Ramos (cell line): ENCODE measurements around the gene SLC46A1.

Source experiments
- in situ Hi-C: fragments of 300-500 bp; cut with MboI; formaldehyde crosslinking; loops from one replicate; pipeline ENCODE4 v1.14.3; 2022; ENCODE audit warnings: low sequenced_read_pairs; ENCODE audit not compliant: unreplicated experiment

SLC46A1 gene

DNA sequence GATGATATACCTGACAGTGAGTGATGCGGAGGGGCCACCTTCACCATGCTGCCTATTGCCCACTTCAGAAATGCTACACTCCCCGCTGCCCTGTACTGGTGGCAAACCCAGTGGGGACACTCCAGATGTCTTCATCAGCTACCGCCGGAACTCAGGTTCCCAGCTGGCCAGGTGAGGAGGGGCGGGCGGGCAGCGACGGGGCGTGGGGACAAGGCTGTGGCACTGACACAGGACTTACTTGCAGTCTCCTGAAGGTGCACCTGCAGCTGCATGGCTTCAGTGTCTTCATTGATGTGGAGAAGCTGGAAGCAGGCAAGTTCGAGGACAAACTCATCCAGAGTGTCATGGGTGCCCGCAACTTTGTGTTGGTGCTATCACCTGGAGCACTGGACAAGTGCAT, 17.9 kb downstream of the SLC46A1 start:
- in situ Hi-C loops = loop anchor here (25.0 kb wide), 1 partner anchor 476 kb away; no protein-coding TSS in a partner anchor

DNA sequence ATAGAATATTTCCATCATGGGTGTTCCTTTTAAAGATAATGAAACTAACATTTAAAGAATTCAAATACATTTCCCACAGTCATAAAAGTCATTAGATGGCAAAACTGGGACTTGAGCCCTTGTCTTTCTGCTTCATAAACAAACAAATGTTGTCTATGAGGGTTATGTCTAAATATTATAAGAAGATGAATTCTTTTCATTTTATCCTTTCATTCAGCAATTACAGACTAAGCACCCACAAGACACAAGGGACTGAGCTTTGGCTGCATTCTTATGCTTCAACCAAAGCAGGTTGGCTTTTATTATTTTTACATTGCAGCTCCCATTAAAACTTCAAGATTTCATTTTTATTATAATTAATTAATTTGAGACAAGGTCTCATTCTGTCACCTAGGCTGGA, 19.6 kb downstream of the SLC46A1 start:
- in situ Hi-C loops = loop anchor here (25.0 kb wide), 1 partner anchor 474 kb away; no protein-coding TSS in a partner anchor

DNA sequence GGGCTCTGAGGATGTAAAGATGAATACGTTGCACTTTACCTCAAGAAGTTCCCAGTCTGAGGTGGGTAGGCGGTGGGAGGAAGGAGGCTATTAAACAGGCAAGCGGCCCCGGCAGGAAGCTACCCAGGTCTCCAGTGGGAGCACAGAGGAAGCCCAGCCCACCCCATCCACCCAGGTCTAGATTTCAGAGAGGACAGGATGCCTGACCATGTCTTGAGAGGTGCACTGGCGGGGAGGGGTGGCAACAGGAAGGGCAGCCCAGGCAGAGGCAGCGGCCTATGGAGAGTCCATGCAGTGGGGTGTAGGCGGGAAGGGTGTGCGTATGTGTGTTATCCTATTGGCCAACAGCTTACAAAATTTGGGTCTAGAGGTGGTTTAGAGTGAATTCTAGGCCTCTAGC, 20.6 kb downstream of the SLC46A1 start:
- in situ Hi-C loops = loop anchor here (25.0 kb wide), 1 partner anchor 473 kb away; no protein-coding TSS in a partner anchor

DNA sequence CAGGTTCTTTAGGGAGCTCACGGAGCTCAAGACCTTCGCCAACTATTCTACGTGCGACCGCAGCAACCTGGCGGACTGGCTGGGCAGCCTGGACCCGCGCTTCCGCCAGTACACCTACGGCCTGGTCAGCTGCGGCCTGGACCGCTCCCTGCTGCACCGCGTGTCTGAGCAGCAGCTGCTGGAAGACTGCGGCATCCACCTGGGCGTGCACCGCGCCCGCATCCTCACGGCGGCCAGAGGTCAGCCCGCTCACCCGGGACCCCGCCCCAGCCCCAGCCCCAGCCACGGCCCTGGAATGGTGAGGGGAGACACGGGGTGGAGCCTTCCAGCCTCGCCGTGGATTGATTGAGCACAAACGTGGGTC, 21.0 kb downstream of the SLC46A1 start:
- in situ Hi-C loops = loop anchor here (25.0 kb wide), 1 partner anchor 473 kb away; no protein-coding TSS in a partner anchor

DNA sequence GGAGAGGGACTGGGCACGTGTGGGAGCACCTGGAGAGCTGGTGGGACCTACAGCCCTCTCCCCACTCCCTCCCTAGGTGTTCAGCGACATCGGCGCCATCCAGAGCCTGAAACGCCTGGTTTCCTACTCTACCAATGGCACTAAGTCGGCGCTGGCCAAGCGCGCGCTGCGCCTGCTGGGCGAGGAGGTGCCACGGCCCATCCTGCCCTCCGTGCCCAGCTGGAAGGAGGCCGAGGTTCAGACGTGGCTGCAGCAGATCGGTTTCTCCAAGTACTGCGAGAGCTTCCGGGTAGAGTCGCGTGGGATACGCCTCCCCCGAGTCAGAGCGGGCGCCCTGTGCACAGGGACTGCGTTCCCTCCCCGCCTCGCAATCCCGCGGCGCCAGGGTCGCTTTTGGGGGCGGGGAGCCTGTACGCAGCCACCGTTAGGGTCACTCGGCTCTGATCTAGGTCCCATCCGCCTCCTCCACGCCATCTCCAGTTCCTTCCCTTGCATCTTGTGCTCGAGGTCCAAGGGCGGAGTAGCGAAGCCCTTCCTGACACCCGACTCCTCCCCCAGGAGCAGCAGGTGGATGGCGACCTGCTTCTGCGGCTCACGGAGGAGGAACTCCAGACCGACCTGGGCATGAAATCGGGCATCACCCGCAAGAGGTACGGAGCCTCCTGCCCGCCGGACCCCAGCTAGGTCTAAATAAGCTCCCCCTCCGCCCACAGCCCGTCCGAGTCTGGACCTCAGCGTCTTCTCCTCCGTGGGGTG, 21.6 kb downstream of the SLC46A1 start:
- in situ Hi-C loops = loop anchor here (25.0 kb wide), 1 partner anchor 472 kb away; no protein-coding TSS in a partner anchor

DNA sequence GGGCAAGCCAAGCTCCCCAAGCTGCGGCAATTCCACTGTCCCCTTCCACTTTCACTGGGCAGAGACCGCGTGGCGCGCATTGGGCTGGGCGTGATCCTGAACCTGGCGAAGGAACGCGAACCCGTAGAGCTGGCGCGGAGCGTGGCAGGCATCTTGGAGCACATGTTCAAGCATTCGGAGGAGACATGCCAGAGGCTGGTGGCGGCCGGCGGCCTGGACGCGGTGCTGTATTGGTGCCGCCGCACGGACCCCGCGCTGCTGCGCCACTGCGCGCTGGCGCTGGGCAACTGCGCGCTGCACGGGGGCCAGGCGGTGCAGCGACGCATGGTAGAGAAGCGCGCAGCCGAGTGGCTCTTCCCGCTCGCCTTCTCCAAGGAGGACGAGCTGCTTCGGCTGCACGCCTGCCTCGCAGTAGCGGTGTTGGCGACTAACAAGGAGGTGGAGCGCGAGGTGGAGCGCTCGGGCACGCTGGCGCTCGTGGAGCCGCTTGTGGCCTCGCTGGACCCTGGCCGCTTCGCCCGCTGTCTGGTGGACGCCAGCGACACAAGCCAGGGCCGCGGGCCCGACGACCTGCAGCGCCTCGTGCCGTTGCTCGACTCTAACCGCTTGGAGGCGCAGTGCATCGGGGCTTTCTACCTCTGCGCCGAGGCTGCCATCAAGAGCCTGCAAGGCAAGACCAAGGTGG, 24.7 kb downstream of the SLC46A1 start:
- in situ Hi-C loops = loop anchor here (25.0 kb wide), 1 partner anchor 469 kb away; no protein-coding TSS in a partner anchor

DNA sequence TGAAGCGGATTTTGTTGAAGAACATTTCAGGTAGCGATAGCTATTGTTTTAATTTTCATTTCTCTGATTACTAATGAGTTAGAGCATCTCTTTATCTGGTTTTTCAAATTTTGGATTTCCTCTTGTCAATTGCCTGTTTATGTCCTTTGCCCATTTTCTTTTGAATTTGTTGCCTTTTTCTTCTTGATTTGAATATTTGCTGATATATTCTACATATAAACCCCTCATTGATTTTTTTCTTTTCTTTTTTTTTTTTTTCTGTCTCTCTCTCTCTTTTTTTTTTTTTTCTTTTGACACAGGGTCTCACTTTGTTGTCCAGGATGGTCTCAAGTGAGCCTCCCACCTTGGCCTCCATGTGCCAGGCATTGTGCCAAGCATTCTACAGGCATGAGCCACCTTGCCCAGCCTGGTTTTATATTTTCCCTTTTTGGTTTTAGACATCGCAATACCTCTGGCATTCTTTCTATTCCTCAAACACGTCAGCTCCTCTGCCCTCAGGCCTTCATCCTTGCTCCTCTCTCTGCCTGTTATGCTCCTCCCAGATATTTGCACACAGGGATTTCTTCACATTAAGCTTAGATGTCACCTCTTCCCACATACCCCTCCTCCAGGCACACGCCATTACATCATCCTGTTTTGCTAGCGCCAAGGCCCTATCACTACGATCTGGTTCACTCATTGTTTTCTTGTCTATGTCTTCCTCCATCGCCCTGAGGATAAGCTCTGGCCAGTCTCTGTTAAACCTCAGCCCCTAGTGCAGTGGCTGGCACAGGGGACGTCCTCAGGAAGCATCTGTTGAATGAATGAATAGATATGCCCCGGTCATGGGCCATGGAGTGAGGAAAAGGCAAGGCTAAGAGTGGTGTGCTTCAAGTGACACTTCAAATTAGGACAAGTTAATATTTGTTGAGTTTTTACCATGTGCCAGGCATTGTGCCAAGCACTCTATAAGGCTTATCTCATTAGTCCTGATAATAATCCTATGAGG, 25.9 kb downstream of the SLC46A1 start:
- in situ Hi-C loops = loop anchor here (25.0 kb wide), 1 partner anchor 468 kb away; no protein-coding TSS in a partner anchor

DNA sequence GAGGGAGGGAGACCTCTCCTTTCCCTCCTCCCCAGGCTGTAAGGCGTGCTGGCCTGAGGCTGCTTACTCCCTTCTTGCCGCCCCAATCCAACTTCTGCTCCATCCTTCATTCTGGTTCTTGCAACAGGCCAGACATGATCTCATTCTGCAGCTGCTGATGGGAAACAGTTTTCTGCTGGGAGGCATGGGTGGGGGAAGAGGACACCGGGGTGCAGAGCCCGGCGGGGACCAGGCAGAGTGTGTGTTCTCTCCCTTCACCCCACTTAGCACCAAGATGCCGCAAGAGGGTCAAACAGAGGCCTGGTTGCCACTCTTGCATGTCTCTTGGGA, 33.1 kb downstream of the SLC46A1 start:
- in situ Hi-C loops = loop anchor here (25.0 kb wide), 3 partner anchors 111 to 1061 kb away; no protein-coding TSS in a partner anchor

DNA sequence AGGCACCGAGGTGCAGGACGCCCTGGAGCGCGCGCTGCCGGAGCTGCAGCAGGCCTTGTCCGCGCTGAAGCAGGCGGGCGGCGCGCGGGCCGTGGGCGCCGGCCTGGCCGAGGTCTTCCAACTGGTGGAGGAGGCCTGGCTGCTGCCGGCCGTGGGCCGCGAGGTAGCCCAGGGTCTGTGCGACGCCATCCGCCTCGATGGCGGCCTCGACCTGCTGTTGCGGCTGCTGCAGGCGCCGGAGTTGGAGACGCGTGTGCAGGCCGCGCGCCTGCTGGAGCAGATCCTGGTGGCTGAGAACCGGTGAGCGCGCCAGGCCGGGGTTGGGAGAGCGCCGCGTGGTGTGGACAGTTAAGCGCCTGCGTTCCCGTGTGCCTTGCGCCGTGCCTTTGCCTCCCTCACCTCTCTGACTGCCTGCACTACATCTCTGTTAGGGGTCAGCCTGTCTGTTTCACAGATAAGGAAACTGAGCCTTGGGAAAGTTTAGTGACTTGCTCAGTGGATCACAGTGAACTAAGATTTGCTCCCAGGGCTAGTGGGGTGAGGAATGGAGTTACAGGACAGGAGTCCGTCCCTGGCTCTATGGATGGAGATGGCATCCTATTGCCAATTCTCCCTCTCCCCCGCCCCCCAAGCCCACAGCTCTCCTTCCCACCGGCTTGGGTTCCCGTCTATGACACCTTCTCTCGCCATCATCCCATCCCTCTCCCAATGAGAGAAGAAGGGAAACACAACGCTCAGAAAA, 33.6 kb downstream of the SLC46A1 start:
- in situ Hi-C loops = loop anchor here (25.0 kb wide), 3 partner anchors 110 to 1060 kb away; no protein-coding TSS in a partner anchor

DNA sequence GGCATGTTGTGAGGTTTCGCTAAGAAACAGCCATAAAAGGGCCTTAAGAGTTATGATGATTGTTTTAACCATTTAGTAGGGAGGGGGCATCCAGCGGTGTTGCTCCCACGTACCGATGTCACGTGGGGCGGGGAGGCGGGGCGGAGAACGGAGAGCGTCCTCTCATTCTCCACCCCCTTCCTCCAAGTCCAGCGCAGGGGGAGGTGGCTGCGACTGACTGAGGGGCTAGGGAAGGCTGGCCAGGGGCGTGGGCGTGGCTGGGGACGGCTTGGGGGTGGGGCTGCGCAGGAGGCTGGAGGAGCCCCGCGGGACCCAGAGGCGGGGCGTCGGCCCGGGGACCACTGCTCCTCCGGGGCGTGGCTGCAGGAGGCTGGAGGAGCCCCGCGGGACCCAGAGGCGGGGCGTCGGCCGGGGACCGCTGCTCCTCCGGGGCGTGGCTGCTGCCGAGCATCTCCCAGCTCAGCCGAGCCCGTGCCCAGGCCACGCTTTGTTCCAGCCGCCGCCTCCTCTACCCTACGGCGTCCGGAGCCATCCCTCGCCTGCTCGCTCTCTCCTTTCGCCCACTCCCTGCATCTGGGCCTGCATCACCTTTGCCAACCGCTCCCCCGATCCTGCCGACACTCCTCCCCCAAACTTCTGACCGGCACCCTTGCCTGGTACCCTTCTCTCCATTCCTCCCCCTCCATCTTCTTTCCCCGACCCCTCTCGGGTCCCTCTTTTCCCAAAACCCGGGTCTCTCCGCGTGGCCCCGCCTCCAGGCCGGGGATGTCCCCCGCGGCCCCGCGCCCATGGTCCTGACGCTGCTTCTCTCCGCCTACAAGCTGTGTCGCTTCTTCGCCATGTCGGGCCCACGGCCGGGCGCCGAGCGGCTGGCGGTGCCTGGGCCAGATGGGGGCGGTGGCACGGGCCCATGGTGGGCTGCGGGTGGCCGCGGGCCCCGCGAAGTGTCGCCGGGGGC, 34.5 kb downstream of the SLC46A1 start, which contains the start of gene SARM1:
Gene SARM1, plus strand, starts transcription at position 450 of the 958 bp plus-strand sequence. Its CDS starts 339 bp downstream, at position 789.
- in situ Hi-C loops = loop anchor here (25.0 kb wide), 3 partner anchors 109 to 1059 kb away; no protein-coding TSS in a partner anchor

DNA sequence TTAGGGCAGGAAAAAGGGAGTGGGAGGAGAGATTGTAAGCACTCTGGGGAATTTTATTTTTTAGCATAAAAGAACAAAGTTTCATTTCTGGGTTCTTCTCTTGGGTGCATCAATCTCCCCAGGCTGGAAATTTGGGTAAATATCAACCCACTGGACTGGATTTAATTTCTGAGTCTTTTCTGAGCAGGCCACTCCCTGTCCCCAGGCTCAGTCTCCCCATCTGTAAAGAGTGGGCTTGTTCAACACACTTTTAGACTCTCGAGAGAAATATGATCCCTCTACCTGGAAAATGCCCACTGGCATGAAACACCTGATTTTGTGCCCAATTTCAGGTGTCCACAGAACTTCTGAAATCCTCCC, 35.3 kb downstream of the SLC46A1 start:
- in situ Hi-C loops = loop anchor here (25.0 kb wide), 3 partner anchors 108 to 1058 kb away; no protein-coding TSS in a partner anchor

DNA sequence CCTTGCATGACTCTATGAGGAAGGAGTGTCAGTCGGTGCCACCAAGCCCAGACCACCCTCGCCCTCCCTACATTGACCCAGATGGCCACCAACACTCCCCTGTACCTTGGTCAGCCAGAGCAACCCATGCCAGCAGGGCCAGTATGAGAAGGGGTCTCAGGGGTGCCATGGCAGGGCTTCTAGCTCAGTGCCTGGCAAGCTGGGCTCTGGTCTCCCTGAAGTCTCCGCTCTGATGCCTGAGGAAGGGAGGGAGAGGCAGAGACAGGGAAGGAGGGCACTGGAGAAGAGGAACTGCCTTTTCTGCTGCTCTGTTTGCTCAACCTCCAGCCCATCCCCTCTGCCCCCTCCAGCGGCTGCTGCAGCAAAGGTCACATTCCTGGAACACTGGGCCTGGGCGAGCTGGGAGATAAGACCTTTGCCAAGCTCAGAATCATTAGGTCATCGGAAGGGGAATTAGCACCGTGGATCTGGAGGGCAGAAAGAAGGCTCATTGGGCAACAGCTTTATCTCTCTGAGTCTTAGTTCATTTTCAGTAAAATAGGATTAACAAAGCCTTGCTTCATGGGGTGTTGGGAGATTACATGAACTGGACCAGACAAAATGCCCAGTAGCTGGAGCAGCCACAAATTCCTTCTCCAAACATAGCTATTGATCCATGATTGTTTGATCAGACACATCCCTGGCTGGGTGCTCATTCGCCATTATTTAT, 35.8 kb downstream of the SLC46A1 start, which contains the start of gene VTN:
Gene VTN, minus strand, starts transcription at position 273 of the 709 bp plus-strand sequence. Its CDS starts 104 bp downstream, at position 169.
- in situ Hi-C loops = loop anchor here (25.0 kb wide), 3 partner anchors 108 to 1058 kb away; no protein-coding TSS in a partner anchor

DNA sequence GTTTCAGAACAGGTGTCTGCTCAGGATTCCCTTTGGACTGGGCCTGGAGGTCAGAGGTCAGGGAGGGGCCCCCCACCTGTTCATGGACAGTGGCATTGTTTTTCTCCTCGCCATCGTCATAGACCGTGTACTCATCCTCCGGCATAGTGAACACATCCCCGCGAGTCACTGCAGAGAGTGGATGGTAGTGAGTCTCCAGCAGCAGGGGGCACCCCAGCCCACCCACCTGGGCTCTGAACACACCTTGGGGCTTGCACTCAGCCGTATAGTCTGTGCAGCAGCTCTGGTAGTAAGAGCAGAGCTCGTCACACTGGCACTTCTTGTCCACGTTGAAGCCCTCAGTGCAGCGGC, 36.4 kb downstream of the SLC46A1 start:
- in situ Hi-C loops = loop anchor here (25.0 kb wide), 3 partner anchors 107 to 1057 kb away; no protein-coding TSS in a partner anchor

DNA sequence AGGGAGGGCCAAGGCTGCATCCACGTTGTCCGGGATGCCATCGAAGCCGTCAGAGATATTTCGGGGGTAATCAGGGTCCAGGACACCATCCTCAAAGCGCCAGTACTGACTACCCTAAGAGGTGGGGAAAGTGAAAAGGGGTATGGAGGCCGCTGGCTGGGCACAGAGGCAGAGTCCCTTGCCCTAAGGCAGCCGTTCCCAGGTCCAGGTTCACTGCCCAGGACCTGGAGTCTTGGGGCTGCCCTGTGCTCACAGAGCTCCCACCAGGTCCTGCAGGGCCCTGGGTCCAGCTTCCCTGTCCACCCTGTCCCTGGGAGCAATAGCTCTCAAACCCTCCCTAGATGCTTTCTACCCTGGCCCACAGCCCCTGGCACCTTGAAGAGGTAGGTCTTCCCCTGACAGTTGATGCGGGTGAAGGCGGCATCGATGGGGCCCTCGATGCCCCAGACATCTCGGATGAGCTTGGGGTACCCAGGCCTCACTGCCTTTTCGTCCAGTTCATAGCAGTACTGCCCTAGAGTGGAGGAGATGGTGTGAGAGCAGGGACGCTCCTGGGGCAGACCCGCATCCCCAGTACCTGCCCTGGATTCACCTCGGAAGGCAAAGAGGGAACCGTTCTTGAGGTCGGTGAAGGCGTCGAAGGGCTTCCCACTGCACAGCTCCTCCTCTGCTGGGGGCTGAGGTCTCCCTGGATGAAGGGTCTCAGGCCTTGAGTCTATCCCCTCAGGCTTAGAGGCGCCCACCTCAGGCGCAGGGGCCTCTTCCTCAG, 36.9 kb downstream of the SLC46A1 start:
- in situ Hi-C loops = loop anchor here (25.0 kb wide), 3 partner anchors 107 to 1057 kb away; no protein-coding TSS in a partner anchor

DNA sequence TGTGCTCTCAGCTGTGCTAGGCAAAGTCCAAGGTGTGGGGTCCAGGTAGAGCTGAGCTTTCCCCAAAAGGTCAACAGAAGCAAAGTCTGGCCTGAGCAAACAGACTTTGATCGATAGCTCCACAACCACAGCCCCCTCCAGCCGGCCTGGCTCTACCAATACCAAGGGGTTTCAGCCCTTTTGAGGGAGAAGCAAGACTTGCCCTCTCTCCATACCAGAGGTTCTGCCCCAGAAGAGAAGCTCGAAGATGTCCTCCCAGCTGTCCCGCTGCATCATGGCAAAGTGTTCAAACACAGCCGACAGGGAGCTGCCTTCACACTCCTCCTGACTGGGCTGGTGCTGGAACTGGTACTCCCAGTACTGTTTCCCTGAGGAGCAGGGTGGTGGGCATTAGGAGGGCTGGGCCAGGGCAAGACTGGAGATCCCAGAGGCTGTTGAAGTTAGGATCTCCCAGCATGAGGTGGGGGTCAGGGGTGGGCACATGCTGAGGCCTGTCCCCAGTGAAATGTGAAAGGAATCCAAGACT, 37.6 kb downstream of the SLC46A1 start:
- in situ Hi-C loops = loop anchor here (25.0 kb wide), 3 partner anchors 106 to 1056 kb away; no protein-coding TSS in a partner anchor
